SU-DHL-6 (cell line): ENCODE results near the gene POLR3GL.

Experiments
- H2AFZ ChIP-seq: fragments of 200-600 bp; sonication (generic); 2 replicates; pipeline ENCODE4 v1.6.1; 2014; ENCODE audit warnings: low read depth, mild to moderate bottlenecking, moderate library complexity, mixed read lengths, antibody characterized with exemption, low read length; ENCODE audit not compliant: severe bottlenecking
- H3F3A ChIP-seq: fragments of 200-600 bp; shearing (Covaris generic); 2 replicates; pipeline ENCODE4 v1.6.0; 2016; ENCODE audit warnings: antibody characterized with exemption, mild to moderate bottlenecking; ENCODE audit not compliant: insufficient read depth
- H3K27ac ChIP-seq: fragments of 200-600 bp; sonication (generic); 2 replicates; pipeline ENCODE4 v1.5.1; 2016; ENCODE audit warnings: low read depth, mild to moderate bottlenecking, low read length, moderate library complexity, mixed read lengths
- H3K27me3 ChIP-seq: fragments of 200-600 bp; sonication (generic), shearing (Covaris generic); 2 replicates; pipeline ENCODE4 v1.6.0; 2014; ENCODE audit warnings: mild to moderate bottlenecking, low read length
- H3K36me3 ChIP-seq: fragments of 200-600 bp; sonication (generic); 2 replicates; pipeline ENCODE4 v1.6.1; 2014; ENCODE audit warnings: mild to moderate bottlenecking, low read length, mixed read lengths
- H3K4me2 ChIP-seq: fragments of 300-600, 200-600 bp; shearing (Covaris generic), sonication (generic); 2 replicates; pipeline ENCODE4 v1.6.0; 2014; ENCODE audit warnings: low read length, low read depth, mild to moderate bottlenecking; ENCODE audit not compliant: poor library complexity, severe bottlenecking
- H3K4me3 ChIP-seq: fragments of 200-600 bp; sonication (generic); 2 replicates; pipeline ENCODE4 v1.5.1; 2014; ENCODE audit warnings: antibody characterized with exemption, low read length, mild to moderate bottlenecking, mixed read lengths; ENCODE audit not compliant: insufficient read depth, poor library complexity, severe bottlenecking
- H3K79me2 ChIP-seq: fragments of 200-600 bp; sonication (generic); 2 replicates; pipeline ENCODE4 v1.6.1; 2014; ENCODE audit warnings: mild to moderate bottlenecking, low read length, moderate library complexity; ENCODE audit not compliant: insufficient read depth
- H3K9ac ChIP-seq: fragments of 200-600 bp; sonication (generic); 2 replicates; pipeline ENCODE4 v1.7.0; 2014; ENCODE audit warnings: mild to moderate bottlenecking, low read length
- H3K9me2 ChIP-seq: fragments of 200-600 bp; sonication (generic); replicated peaks from 2 replicates; pipeline ENCODE4 v1.6.1; 2014; ENCODE audit warnings: low read length; ENCODE audit not compliant: insufficient read depth
- H3K9me3 ChIP-seq: fragments of 200-600 bp; sonication (generic); 2 replicates; pipeline ENCODE4 v1.6.1; 2014; ENCODE audit warnings: low read length, mixed read lengths; ENCODE audit not compliant: insufficient read depth
- H4K20me1 ChIP-seq: fragments of 200-600 bp; sonication (generic); 2 replicates; pipeline ENCODE4 v1.6.1; 2014; ENCODE audit warnings: low read depth, mild to moderate bottlenecking, antibody characterized with exemption, low read length, moderate library complexity, mixed read lengths
- EZH2phosphoT487 ChIP-seq: fragments of 200-600 bp; sonication (generic), shearing (Covaris generic); conservative IDR thresholded peaks from 2 replicates; pipeline ENCODE4 v1.6.1; 2018; ENCODE audit warnings: mild to moderate bottlenecking, antibody characterized with exemption, low read length, moderate library complexity, mixed read lengths
- TF ChIP-seq, protein P1 (sequence below): fragments of 200-600 bp; sonication (generic); IDR thresholded peaks from one replicate; pipeline ENCODE4 v1.5.1; 2017; ENCODE audit warnings: antibody characterized with exemption, mild to moderate bottlenecking, low read length, moderate library complexity; ENCODE audit not compliant: insufficient read depth, poor library complexity, severe bottlenecking

Gene POLR3GL

DNA sequence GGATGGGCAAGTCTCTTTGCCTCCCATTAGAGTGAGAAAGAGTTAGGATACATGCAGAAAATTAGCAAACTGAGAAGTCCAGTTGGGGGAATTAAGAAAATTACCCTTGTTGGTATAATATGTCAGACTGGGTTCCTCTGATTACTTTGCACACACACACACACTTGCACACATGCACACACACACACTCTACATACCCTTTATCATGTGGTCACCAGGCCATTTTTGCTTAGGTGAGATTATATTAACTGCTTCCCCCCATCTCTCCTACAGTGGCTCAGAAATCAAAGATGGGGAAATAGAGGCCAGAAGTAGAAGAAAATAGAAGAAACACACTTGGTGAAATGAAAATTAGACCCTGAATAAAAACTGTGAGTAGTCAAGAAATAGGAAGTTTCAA lies 5.8 kb upstream of the POLR3GL start:
- H3K4me3 ChIP-seq: peak overlapping the region; percentile 30
- no peak for TF ChIP-seq EZH2phosphoT487
- TF ChIP-seq, protein P1, sequence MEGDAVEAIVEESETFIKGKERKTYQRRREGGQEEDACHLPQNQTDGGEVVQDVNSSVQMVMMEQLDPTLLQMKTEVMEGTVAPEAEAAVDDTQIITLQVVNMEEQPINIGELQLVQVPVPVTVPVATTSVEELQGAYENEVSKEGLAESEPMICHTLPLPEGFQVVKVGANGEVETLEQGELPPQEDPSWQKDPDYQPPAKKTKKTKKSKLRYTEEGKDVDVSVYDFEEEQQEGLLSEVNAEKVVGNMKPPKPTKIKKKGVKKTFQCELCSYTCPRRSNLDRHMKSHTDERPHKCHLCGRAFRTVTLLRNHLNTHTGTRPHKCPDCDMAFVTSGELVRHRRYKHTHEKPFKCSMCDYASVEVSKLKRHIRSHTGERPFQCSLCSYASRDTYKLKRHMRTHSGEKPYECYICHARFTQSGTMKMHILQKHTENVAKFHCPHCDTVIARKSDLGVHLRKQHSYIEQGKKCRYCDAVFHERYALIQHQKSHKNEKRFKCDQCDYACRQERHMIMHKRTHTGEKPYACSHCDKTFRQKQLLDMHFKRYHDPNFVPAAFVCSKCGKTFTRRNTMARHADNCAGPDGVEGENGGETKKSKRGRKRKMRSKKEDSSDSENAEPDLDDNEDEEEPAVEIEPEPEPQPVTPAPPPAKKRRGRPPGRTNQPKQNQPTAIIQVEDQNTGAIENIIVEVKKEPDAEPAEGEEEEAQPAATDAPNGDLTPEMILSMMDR: no peak
- no peaks in the 10 kb centered on the region for H3K9me2 ChIP-seq
- no peaks in the 10 kb centered on the region for H3K79me2 ChIP-seq
- H3K9ac ChIP-seq: peak overlapping the region; percentile 70; the same call in 1 of the 2 replicates
- no peak overlapping the region for H2AFZ ChIP-seq
- peaks cover 38% of the 10 kb centered on the region; the same call in 1 of the 2 replicates for H3F3A ChIP-seq
- H4K20me1 ChIP-seq: no peaks in the 10 kb centered on the region
- no peak overlapping the region for H3K27ac ChIP-seq
- no peaks in the 10 kb centered on the region for H3K36me3 ChIP-seq
- no peaks in the 10 kb centered on the region for H3K9me3 ChIP-seq
- H3K4me2 ChIP-seq: peak overlapping the region; percentile 83
- no peaks in the 10 kb centered on the region for H3K27me3 ChIP-seq

DNA sequence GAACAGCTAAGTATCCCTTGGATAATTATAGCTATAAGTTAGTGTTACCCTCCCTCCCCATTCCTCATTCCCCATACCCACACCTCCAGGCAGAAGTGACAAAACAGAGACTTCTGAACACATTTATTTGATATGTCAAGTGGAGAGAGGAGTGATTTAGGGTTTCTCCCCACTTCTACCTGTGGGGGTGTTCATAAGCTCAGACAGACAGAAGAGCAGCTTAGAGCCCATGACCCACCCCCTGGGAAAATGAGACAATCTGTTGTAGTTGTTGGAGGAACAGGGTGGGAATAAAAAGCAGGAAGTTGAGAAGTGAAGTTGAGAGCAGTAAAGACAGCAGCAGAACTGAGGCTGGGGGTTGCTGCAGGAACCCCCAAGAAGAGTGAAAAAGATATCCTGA lies 5.2 kb upstream of the POLR3GL start:
- H3F3A ChIP-seq: peaks cover 38% of the 10 kb centered on the region; the same call in 1 of the 2 replicates
- H3K9ac ChIP-seq: no peak overlapping the region
- TF ChIP-seq, protein P1: no peak
- TF ChIP-seq EZH2phosphoT487: no peak
- H3K36me3 ChIP-seq: no peaks in the 10 kb centered on the region
- H2AFZ ChIP-seq: no peak overlapping the region
- H3K79me2 ChIP-seq: no peaks in the 10 kb centered on the region
- H3K27ac ChIP-seq: no peak overlapping the region
- no peaks in the 10 kb centered on the region for H3K9me2 ChIP-seq
- H4K20me1 ChIP-seq: no peaks in the 10 kb centered on the region
- H3K9me3 ChIP-seq: no peaks in the 10 kb centered on the region
- no peaks in the 10 kb centered on the region for H3K27me3 ChIP-seq
- no peak overlapping the region for H3K4me3 ChIP-seq
- no peak overlapping the region for H3K4me2 ChIP-seq

DNA sequence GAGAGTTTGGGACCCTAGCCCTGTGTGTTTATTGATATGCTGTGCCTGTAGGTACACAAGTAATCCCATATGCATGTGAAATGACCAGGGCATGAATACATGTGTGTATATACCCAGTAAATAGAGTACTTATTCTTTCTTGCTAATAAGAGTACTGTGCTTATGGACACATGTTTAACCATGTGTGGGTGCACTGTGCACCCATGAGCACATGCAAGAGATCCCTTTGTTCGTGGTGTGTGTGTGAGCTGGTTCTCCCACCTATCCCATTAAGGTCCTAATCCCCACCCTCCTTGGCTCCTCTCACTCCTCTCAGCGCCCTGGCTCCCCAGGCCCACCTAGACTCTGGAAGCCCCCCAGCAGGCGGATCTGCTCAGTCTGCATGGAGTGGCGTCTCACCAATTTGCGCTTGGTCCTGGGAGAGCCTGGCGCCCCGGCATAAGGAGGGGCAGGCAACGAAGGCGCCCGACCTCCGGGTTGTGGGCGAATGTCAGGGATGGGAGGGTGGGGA lies 4.5 kb upstream of the POLR3GL start:
- TF ChIP-seq EZH2phosphoT487: no peak
- TF ChIP-seq, protein P1: no peak
- Histone ChIP-seq H3K79me2 (no peaks in the 10 kb centered on the region), H3F3A (peaks cover 38% of the 10 kb centered on the region; the same call in 1 of the 2 replicates), H3K9me2 (no peaks in the 10 kb centered on the region), H3K27ac (no peak overlapping the region), H3K9me3 (no peaks in the 10 kb centered on the region), H3K36me3 (no peaks in the 10 kb centered on the region), H3K9ac (peak overlapping the region; percentile 53; the same call in 1 of the 2 replicates), H3K27me3 (no peaks in the 10 kb centered on the region), H3K4me3 (peak overlapping the region; percentile 58), H3K4me2 (peak overlapping the region; percentile 71), H2AFZ (peak overlapping the region; percentile 92), H4K20me1 (no peaks in the 10 kb centered on the region)
